Central memory CD4-positive, alpha-beta T cell (primary cell): Measurements from ENCODE around the gene FAM180A.
"Not testable (repeated sequence)": the region's sequence is repeated elsewhere in the genome, so short reads cannot be mapped to it uniquely, and the experiment has no call there.

Experiments
- DNase-seq: peaks from one replicate; pipeline ENCODE4 v3.0.0; 2022

The FAM180A gene

DNA sequence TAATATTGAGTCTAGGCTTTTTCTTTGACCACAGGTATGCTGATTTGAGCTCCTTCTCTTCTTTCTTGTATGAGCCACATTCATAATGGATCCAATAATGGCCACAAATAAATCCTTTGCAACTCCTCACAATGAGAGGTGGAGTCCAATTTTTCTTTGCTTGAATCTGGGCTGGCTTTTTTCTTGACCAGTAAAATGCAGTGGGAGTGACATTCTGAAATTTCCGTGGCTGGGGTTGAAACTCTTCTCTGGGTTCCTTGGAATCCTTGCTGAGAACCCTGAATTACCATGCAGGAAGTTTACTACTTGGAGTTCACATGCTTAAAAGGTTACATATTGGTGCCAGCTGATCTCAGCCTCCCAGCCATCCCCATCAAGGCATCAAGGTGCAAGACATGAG, 22.4 kb upstream of the FAM180A start:
- no peak for DNase-seq

DNA sequence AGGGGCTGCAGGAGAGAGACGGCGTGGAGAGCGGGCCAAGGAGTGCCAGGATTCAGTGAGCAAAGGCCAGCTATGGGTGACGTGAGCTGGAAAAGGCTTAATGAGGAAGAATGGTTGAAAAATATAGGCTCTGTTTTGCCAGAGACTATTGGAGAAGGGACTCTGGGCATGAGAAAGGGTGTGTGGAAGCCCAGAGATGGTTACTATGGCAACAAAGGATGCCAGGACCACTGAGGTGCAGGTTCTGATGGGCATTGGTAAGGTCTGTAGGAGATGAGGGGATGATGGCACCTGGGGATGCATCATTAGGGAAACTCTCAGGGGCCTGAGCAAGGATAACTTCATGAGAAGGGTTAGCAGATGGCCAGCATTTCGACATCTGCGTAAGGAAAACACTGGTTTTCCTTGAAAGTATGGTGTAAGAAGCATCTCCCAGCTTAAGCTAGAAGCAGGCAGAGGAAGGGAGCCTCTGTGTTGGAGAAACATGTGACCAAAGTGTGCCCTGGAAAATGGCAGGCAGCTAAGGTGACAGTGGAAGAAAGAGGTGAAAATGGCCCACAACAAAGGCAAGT, 21.6 kb upstream of the FAM180A start:
- no peak for DNase-seq

DNA sequence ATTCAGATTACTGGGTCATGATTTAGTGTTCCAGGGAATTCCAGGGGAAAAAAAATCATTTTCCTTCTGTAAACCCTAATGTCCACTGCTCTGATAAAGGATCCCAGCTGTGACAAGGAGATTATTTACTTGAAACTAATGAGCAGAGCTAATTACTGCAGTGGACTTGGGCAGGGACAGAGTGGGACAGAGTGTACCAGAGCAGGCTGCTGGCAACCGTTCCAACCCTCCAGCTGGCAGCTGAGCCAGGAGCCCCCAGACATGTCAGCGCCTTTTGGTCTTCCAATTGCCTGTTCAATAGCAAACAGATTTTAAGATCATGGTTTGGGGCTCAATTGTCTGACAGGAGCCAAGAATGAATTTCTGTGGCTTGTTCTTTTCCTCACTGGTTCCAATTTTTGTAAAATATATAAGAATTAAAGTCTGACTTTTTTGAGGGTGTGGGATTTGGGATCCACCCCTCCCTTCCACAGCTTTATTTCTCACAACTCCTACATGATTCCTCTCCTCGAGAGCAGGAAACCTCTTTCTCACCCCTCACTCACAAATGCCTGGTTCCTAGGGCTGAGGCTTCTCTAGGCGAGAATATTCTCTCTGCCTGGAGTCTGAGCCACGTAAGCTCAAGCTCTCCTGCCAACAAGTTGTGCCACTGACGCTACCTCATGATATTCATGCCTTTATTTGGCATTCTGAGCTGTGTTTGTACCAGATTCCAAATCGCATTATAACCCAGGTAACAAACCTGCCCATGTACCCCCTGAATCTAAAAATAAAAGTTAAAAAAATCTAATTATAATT, 20.6 kb upstream of the FAM180A start:
- DNase-seq, result no peak

DNA sequence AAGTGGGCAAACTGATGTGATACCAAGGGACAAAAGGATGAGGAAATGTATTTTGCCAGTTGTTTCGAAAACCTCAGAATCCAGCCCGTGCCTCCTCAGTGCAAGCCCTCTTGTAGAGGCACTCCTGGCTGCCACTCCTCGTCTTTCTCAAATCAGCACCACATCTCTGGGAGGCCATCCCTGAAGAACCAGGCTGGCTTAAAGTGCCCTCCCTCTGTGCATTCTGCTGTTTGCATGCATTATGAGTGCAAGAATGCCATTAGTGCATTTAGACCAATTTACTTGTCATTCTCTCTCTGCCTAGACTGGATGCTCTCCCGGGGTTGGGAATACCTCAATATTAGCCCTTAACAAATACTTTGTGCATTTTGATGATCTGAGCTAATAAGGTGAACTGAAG, 19.9 kb upstream of the FAM180A start:
- DNase-seq, result no peak

DNA sequence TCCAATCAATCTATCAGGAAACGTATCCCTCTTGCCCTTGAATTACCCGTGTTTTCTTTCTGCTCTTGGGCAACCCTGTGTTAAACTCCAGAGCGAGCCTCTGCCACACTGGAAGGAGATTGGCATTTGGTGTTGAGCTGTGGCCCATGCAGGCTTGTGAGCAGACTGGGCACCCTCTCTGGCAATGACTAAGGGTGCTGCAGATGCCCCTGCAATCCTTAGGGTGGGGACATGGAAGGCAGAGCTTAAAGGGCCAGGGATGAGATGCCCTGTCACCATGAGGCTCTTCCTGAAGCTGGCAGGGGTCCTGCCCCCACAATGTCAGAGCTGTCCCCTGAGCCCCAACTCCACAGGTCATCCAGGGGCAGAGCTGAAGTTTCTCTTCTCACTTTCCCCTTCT, 19.5 kb upstream of the FAM180A start:
- no peak for DNase-seq

DNA sequence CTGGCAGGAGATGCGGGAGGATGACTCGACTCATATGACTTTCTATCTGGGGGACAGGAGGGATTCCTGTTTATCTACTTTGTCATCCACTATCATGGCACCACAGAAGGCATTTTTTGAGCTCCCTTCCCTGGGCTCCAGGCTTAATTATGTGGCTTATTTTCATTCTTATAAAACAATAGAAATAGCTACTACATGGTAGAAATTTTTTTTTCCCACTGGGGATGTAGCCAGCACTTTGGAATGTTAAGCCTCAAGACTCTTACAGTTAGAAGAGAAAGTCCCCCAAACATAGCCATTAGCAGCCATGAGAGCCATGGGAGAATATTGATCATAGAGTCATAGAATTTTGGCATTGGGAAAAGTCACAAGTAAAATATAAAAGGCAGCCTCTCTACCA, 14.6 kb upstream of the FAM180A start:
- no peak for DNase-seq

DNA sequence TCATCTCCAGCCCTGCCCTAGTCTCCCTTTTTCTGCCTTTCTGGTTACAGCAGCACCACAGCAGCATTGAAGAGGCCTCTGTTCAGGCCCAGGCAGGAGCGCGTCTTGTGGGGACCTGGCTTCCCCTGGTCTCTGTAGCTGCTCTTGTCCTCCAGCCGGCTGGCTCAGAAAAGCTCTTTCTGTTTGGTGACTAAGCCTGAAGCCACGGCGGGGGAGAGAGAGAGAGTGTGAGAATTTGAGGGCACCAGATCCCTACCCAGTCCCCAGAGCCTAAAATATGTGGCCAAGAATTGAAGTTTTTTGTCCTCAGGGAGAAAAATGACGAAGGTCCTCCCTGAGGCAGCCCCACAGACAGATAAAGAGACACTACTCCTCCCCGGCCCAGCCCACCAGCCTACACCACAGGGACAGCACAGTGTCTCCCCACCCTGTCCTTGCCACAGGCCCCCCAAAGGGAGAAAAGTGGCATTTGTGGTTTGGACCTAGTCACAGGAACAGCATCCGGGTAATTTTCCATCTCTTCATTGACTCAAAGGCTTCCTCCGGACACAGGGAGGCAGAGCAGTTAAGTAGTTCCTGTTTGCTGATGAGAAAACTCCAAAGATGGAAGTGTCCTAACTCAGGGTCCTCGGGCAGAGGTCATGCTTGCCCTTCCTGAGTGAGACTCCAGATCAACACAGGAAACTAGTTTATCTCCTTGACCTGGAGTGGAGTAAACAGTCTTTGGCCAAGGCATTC, 13.3 kb upstream of the FAM180A start:
- DNase-seq, result no peak

DNA sequence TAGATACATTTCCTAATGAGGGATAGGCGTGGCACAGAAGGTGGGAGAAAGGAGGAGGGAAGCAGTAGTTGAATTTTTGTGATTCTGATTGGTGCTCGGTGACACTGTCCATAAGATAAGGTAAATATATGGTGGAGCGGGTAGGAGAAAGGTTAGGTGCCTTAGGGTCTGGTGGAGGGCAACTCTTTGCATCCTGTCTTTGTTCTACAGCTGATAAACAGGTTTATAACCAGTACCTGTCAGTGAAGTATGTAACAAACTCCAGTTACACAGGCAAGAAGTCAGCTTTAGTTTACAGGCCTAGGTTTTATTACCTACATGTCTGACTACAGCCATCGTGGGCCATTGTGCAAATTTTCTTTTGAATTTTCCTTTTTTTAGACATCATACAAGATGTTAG, 10.9 kb upstream of the FAM180A start:
- no peak for DNase-seq

DNA sequence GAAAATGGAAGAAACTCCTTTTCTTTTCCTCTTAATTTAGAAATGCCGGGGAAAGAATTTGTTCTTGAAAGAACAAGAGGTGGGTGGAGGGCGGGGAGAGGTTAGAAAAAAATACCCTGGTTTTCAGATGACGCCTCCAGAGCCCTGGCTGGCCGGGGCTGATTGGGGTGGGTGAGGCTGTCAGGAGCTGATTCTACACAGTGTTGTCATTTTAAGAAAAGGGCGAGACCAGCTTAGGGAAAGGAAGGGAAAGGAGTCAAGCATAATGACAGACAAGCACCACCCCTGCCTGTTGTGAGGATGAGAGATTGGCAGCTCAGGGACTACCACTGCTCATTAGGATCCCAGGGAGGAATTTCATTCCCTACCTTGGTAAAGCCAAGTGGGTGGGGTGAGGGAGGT, 9.9 kb upstream of the FAM180A start:
- no peak for DNase-seq

DNA sequence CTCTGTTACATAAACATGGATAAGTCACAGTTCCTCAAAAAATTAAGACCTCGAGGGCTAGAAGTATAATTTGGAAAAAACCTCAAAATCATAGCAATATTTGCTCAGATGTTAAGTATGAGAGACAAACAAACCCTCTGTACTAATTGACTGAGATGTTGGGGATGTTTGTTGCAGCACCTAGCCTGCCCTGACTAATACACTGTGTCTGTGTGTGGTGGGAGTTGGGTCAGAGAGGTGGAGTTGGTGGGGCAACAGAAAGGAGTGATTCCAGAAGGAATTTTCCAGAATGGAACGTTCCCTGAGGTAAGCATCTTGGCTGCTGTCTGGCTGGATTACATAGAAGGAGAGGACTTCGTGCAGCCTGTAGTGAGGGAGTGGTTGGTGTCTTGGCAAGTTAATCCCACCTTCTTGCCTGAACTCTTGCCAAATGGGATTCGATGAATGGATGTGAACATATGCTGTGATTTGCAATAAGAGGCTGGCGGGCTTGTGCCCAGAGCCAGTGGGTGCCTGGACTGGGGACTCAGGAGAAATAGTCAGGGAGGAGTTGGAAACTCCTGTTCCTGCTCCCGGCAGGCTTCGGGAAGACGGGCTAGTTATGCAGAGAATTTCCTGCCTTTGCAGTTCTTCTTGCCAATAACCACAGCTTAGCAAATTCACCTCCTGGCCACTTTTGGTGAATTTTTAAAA, 9.3 kb upstream of the FAM180A start:
- no peak for DNase-seq

DNA sequence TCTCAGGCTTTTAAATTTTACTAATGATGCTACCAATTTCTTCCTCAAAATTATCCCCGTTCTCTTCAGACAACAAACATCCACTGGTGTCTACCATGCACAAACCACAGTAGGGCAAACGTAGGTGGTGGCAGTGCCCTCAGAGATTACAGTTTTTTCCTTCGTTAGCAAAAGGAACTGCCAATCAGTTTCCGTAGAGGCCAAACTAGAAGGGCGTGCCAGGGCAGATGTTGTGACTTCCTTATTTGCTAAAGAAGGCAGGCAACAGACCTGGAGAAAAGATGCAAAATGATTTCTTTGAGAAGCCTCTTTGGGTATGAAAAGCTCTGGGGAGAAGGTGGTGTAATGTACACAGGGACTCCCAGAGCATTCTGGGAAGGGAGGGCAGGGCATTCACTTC, 7.6 kb upstream of the FAM180A start:
- DNase-seq, result no peak

DNA sequence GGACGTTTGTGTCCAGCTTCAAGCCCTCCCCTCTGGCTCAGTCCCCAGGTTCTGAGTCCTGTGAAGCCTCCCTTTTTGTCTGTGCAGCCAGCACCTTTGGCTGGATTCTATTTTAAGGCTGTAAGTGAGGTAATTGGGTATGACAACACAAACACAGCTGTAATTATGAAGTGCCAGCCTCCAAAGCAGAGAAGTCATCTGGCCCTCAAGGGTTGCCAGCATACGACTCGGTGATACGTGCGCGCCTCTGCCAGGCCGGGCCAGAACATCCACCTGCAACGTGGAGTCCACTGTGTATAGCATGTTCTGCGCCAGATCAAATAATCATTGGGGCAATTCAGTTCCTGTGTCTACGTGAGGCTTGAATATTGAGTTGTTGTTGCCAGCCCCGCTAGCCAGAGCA, 6.7 kb upstream of the FAM180A start:
- DNase-seq, result no peak

DNA sequence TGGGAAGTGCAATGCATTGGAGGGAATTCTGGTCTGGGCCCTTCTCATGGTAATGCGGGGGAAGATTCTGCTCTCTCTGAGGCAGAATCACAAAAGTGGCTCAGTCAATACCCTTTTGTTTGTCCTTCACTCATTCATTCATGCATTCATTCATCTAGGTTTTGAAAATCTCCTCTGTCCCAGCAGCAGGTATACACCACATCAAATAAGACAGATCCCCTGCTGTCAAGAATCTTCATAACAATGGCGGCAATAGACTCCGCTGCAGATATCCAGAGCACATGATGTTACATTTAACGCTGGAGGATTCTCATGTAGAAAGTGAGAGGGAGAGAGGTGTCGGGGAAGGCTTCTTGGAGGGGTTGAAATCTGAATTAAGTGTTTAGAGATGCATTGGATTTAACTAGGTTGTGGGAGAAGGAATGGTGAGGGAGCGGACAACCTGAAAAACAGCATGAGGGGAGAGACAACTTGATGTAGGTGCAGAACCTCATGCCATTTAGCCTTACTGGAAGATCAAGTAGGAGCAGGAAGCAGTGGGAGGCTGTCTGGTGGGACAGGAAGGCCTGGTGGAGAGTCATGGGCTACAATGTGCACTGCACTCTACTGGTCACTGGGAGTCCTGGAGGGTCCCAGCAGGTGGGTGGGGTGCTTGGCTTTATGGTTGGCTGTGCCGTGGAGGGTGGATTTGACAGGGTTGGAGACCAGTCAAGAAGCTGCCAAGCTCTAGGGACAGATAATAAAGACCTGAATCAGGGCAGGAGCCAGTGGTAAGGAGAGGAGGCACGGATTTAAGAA, 5.2 kb upstream of the FAM180A start:
- DNase-seq, result no peak

DNA sequence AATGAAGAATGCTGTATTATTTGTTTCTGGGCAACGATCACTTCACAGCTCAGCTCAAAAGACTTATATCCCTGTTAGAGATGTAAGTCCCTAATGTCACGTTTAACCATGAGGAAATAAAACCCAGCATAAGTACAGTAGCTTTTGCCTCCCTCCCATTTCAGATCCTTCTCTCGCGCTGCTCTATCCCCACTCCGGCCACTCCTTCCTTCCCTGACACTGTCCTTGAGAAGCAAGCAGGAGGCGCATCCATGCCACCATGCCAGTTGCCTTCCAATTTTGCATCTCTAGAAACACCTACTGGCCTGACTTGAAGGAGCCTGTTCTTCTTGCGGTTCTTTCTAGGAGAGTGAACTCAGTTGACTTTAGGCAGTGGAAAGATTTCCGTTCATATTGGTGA, 1.2 kb downstream of the FAM180A start:
- DNase-seq, result no peak

DNA sequence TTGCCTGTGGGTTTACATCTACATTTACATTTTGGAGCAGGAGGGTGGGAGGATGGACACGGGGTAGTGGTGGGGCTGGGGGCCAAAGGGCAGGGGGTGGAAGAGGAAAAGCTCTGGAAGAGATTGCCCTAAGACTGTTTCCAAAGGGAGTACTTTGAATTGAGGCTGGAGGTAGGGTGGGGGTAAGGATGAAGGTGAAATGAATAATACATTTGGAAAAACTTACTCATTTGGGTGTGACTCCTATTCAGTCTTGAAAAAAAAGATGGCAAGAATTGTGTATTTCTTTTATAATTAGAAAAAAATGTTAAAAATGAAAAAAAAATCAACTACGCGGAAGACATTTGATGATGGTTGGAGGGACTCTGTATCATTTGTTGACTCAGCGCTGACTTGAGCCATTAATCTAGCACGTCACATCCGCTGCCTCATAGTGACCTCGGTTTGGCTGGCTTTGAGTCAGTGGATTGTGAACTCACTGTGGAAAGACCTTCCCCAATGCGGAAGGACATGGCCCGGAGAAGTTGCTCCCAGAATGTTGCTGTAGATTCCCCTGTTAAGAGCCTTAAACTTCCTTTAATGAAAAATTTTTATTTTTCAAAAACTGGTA, 2.8 kb downstream of the FAM180A start:
- DNase-seq, result no peak

DNA sequence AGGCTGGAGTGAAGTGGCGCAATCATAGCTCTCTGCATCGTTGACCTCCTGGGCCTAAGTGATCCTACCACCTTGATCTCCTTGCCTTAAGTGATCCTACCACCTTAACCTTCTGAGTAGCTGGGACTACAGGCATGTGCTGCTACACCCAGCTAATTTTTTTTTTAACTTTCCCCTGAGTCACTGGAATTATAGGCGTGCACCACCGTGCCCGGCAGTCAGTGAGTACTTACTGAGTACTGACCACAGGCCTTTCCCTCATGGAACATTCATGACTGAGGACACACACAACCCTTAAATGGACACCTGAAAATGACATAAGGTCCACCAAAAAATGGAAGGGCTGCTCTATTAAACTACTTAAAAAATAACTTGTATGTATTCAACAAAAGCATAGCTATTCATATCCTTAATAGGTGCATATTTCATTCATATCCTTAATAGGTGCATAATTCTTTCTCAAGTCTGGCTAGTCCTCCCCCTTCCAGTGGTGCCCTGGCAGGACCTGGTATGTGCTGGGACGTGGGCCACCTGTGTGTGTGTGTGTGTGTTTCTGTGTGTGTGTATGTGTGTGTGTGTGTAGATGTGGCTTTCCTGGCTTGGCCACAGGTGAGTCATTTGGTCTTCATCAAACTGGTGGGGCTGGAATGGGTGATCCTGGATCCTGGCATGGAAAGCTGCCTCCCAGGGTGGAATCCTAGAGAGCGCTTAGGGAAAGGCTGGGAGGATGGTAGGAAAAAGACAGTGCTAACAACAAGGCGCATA, 3.5 kb downstream of the FAM180A start:
- DNase-seq, result no peak

DNA sequence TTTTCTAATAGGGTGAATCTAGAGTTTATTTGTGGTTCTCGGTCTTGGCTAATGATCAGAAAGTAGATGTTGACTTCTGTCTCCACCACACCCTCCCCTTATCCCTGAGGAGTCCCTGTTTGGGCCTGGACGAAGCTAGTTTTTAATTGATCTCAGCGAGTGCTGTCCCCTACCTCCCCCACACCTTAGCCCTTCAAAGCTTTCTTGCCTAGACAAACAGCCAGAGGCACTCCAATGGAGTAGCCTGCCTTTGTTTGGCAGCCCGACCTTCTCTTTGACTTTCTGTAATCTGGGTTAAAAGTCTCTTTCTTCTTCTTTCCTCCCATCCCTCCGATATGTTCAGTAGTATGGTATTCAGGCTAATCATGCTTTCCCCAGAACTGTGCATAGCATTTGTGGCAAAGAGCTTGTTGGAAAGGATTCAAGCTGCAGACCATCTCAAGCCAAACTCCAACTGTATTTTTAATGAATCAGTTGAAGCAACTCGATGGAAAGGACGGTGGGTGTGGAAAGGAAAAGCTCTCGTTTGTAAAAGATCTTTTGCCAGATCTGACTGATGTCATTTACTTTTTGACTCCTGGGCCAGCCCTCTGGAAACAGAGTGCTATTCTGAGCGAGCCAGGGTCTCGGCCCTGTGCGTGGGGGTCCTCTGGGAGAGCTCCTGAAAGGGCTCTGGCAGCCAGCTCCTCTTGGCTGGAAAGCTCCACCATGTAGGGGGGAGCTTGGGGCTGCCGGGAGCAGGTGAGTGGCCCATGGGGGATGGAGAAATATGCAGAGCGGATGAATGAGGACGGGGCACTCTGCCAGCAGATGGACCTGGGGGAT, 4.5 kb downstream of the FAM180A start:
- DNase-seq, result no peak

DNA sequence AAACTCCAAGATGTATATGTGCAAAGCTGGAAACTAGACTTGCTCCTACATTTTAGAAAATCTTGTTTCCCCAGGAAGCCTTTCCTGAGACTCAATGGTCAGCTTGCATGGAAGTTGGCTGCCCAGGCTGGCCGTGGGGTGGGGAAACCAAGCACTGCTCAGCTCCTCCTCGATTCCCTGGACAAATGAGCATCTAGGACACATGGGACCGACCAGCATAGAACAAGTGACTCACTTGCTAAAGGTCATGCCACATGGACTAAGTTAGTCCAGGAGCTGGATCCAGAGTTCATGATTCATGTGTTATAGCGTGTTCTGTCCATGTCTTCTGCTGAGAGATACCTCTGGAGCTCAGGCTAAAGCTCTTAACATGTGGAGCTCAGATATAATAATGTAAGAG, 6.2 kb downstream of the FAM180A start:
- DNase-seq, result no peak

DNA sequence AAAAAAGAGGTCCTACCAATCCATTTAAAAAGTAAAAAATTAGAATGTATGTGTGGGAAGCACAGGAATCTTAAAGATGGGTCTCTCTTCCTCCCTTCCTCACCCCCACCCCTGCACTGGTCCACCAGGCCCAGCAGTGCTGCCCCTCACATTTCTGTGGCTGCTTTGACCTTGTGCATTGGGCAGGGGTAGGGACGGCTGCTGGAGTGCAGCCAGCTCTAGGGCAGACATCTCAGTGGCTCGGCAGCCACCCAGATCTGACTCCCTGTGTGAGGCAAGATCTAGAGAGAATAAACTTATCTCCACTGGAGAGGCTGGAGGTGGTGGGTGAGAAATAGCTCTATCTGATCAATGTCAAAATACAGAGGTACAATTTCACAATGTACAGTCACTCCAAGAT, 6.7 kb downstream of the FAM180A start:
- DNase-seq, result no peak

DNA sequence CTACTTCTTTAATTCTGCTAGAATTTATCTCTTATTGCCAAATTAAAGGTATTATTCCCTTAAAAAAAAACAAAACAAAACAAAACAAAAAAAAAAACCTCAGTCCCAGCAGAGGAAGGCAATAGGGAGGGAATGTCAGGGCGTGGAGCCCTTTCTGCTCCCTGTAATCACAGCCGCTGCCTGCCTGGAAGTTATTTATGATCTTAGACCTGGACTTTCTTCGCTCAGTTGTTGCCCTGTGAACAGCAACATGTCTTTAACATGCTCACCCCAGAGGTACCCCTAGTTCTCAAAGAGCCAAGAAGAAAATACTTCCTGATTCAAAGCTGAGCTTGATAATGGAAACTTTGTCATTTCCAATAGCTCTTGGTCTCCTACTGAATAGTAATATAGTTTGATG, 7.7 kb downstream of the FAM180A start:
- DNase-seq, result no peak

DNA sequence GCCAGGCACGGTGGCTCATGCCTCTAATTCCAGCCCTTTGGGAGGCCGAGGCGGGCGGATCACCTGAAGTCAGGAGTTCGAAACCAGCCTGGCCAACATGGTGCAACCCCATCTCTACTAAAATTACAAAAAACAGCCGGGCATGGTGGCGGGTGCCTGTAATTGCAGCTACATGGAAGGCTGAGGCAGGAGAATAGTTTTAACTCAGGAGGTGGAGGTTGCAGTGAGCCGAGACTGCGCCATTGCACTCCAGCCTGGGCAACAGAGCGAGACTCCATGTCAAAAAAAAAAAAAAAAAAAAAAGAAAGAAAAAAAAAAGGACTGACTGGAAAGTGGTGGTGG, 11.3 kb downstream of the FAM180A start:
- not testable (repeated sequence) for DNase-seq
